NT2/D1 (cell line): Measurements from ENCODE around the gene CYP1A2.

ENCODE experiments used
- SUZ12 ChIP-seq: IDR thresholded peaks from 2 replicates; pipeline ENCODE4 v1.6.1; 2011; ENCODE audit not compliant: insufficient read length, insufficient read depth; ENCODE audit errors: extremely low read depth
- YY1 ChIP-seq: IDR thresholded peaks from 2 replicates; pipeline ENCODE4 v1.6.1; 2011; ENCODE audit not compliant: insufficient read length, insufficient read depth

DNA sequence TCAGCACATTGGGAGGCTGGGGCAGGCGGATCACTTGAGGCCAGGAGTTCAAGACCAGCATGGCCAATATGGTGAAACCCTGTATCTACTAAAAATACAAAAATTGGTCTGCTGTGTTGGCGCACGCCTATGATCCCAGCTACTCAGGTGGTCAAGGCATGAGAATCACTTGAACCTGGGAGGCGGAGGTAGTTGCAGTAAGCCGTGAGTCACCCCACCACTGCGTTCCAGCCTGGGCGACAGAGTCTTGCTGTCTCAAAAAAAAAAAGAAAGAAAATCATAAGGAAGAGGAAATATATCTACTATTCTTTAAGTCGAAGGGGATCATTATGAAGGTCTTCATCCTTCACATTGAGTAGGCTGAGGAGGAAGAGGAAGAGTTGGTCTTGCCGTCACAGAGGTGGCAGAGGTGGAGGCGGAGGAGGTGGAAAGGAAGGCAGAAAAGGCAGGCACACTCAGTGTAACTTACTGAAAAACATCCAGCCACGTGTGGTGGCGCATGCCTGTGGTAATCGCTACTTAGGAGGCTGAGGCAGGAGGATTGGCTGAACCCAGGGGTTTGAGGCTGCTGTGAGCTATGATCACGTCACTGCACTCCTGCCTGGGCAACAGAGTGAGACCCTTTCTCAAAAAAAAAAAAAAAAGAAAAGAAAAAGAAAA is 47.5 kb downstream of the CYP1A2 start:
- TF ChIP-seq YY1 (no peak), SUZ12 (no peak)
